ENCODE results near the gene PCDHGC5.
A peak's percentile ranks its signal among the peaks of the same experiment; 100 is the strongest.

PCDHGC5 gene

GRCh38 chr5:141488591-141489561 is at the start of gene PCDHGC5:
PCDHGC5 (plus strand) TSS chr5:141489081; CDS start chr5:141489241, 160 bp downstream.
- no peak within 1 kb of the TSS for H3K4me3 ChIP-seq (ENCODE audit: low read length)
- no peaks in the 10 kb centered on the region for H3K9me3 ChIP-seq (ENCODE audit: insufficient read depth, low read depth, low read length)
- H3K9ac ChIP-seq (ENCODE audit: low read depth, low read length) = no peak within 1 kb of the TSS
- no peak within 1 kb of the TSS for H3K27ac ChIP-seq (ENCODE audit: low read length)
- no peaks in the 10 kb centered on the region; the same call in 1 of the 2 replicates for H3K36me3 ChIP-seq (ENCODE audit: insufficient read depth, low read depth, low read length)
- H3K27me3 ChIP-seq (ENCODE audit: insufficient read depth, low read length) = peaks cover 23% of the 10 kb centered on the region
- H3K4me1 ChIP-seq (ENCODE audit: insufficient read depth, low read length) = peaks cover 9% of the 10 kb centered on the region

GRCh38 chr5:141439411-141440141 is 49.3 kb upstream of the PCDHGC5 start:
- Histone ChIP-seq H3K9ac (ENCODE audit: low read depth, low read length) (no peak overlapping the region), H3K27ac (ENCODE audit: low read length) (no peak overlapping the region), H3K9me3 (ENCODE audit: insufficient read depth, low read depth, low read length) (no peaks in the 10 kb centered on the region), H3K4me3 (ENCODE audit: low read length) (no peak overlapping the region), H3K27me3 (ENCODE audit: insufficient read depth, low read length) (no peaks in the 10 kb centered on the region), H3K4me1 (ENCODE audit: insufficient read depth, low read length) (no peaks in the 10 kb centered on the region), H3K36me3 (ENCODE audit: insufficient read depth, low read depth, low read length) (no peaks in the 10 kb centered on the region)

DNA sequence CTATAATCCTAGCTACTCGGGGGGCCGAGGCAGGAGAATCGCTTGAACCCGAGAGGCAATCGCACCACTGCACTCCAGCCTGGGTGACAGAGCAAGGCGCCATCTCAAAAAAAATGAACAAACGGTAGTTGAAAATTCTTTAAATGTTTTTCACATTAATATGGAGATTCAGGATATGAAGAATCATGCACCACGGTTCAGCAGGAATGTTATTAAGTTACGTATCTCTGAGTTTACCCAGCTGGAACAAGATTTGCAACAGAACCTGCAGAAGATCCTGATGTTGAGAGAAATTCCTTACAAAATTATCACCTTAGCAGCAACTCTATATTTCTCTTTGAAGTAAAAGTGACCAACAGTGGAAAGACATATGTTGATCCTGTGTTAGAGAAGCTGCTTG is 48.5 kb upstream of the PCDHGC5 start:
- Histone ChIP-seq H3K4me3 (ENCODE audit: low read length) (no peak overlapping the region), H3K9ac (ENCODE audit: low read depth, low read length) (no peak overlapping the region), H3K27ac (ENCODE audit: low read length) (no peak overlapping the region), H3K9me3 (ENCODE audit: insufficient read depth, low read depth, low read length) (no peaks in the 10 kb centered on the region; the same call in 1 of the 2 replicates), H3K36me3 (ENCODE audit: insufficient read depth, low read depth, low read length) (no peaks in the 10 kb centered on the region), H3K27me3 (ENCODE audit: insufficient read depth, low read length) (no peaks in the 10 kb centered on the region), H3K4me1 (ENCODE audit: insufficient read depth, low read length) (no peaks in the 10 kb centered on the region)

- Histone ChIP-seq H3K27ac (ENCODE audit: low read length) (no peak overlapping the region), H3K9me3 (ENCODE audit: insufficient read depth, low read depth, low read length) (no peaks in the 10 kb centered on the region; the same call in 1 of the 2 replicates), H3K4me3 (ENCODE audit: low read length) (no peak overlapping the region), H3K36me3 (ENCODE audit: insufficient read depth, low read depth, low read length) (no peaks in the 10 kb centered on the region), H3K27me3 (ENCODE audit: insufficient read depth, low read length) (no peaks in the 10 kb centered on the region), H3K4me1 (ENCODE audit: insufficient read depth, low read length) (no peaks in the 10 kb centered on the region), H3K9ac (ENCODE audit: low read depth, low read length) (no peak overlapping the region)
These were observed 47.2 kb upstream of the PCDHGC5 start for GRCh38 chr5:141441571-141442170.

DNA sequence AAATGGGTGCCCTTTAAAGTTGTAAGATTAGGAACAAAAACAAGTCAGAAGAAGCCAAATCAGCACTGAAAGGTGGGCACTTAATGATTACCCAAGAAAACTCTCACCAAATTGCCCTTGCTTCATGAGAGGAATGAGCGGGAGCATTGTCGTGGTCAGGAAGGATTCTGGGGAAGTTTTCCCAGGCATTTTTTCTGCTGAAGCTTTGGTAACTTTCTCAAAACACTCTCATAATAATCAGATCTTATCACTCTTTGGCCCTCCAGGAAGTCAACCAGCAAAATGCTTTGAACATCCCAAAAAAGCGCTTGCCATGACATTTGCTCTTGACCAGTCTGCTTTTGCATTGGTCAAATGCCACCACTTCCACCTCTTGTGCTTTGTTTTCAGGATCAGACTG is 23.5 kb upstream of the PCDHGC5 start:
- Histone ChIP-seq H3K9ac (ENCODE audit: low read depth, low read length) (no peak overlapping the region), H3K36me3 (ENCODE audit: insufficient read depth, low read depth, low read length) (no peaks in the 10 kb centered on the region), H3K27me3 (ENCODE audit: insufficient read depth, low read length) (no peaks in the 10 kb centered on the region), H3K27ac (ENCODE audit: low read length) (no peak overlapping the region), H3K4me1 (ENCODE audit: insufficient read depth, low read length) (no peaks in the 10 kb centered on the region), H3K4me3 (ENCODE audit: low read length) (no peak overlapping the region), H3K9me3 (ENCODE audit: insufficient read depth, low read depth, low read length) (no peaks in the 10 kb centered on the region)

GRCh38 chr5:141475625-141476131 is 13.2 kb upstream of the PCDHGC5 start, which contains the start of gene PCDHGC3:
PCDHGC3 (plus strand) TSS chr5:141475966; CDS start chr5:141476117, 151 bp downstream.
- H3K36me3 ChIP-seq (ENCODE audit: insufficient read depth, low read depth, low read length) = no peaks in the 10 kb centered on the region
- no peaks in the 10 kb centered on the region; the same call in 1 of the 2 replicates for H3K9me3 ChIP-seq (ENCODE audit: insufficient read depth, low read depth, low read length)
- peaks cover 34% of the 10 kb centered on the region for H3K27me3 ChIP-seq (ENCODE audit: insufficient read depth, low read length)
- H3K4me3 ChIP-seq (ENCODE audit: low read length) = peak within 1 kb of the TSS; percentile 92
- H3K9ac ChIP-seq (ENCODE audit: low read depth, low read length) = peak within 1 kb of the TSS; percentile 84
- H3K4me1 ChIP-seq (ENCODE audit: insufficient read depth, low read length) = no peaks in the 10 kb centered on the region; the same call in 1 of the 2 replicates
- no peak within 1 kb of the TSS for H3K27ac ChIP-seq (ENCODE audit: low read length)

DNA sequence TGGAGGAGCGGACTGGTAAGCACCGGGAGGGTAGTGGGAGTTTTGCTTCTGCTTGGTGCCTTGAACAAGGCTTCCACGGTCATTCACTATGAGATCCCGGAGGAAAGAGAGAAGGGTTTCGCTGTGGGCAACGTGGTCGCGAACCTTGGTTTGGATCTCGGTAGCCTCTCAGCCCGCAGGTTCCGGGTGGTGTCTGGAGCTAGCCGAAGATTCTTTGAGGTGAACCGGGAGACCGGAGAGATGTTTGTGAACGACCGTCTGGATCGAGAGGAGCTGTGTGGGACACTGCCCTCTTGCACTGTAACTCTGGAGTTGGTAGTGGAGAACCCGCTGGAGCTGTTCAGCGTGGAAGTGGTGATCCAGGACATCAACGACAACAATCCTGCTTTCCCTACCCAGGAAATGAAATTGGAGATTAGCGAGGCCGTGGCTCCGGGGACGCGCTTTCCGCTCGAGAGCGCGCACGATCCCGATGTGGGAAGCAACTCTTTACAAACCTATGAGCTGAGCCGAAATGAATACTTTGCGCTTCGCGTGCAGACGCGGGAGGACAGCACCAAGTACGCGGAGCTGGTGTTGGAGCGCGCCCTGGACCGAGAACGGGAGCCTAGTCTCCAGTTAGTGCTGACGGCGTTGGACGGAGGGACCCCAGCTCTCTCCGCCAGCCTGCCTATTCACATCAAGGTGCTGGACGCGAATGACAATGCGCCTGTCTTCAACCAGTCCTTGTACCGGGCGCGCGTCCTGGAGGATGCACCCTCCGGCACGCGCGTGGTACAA is 12.6 kb upstream of the PCDHGC5 start:
- peak overlapping the region; percentile 92 for H3K4me3 ChIP-seq (ENCODE audit: low read length)
- H3K27ac ChIP-seq (ENCODE audit: low read length) = no peak overlapping the region
- H3K36me3 ChIP-seq (ENCODE audit: insufficient read depth, low read depth, low read length) = no peaks in the 10 kb centered on the region
- H3K27me3 ChIP-seq (ENCODE audit: insufficient read depth, low read length) = peaks cover 34% of the 10 kb centered on the region
- H3K9ac ChIP-seq (ENCODE audit: low read depth, low read length) = peak overlapping the region; percentile 84; the same call in 1 of the 2 replicates
- no peaks in the 10 kb centered on the region; the same call in 1 of the 2 replicates for H3K9me3 ChIP-seq (ENCODE audit: insufficient read depth, low read depth, low read length)
- H3K4me1 ChIP-seq (ENCODE audit: insufficient read depth, low read length) = no peaks in the 10 kb centered on the region; the same call in 1 of the 2 replicates

- peaks cover 34% of the 10 kb centered on the region for H3K27me3 ChIP-seq (ENCODE audit: insufficient read depth, low read length)
- H3K4me1 ChIP-seq (ENCODE audit: insufficient read depth, low read length) = no peaks in the 10 kb centered on the region; the same call in 1 of the 2 replicates
- peak overlapping the region; percentile 92 for H3K4me3 ChIP-seq (ENCODE audit: low read length)
- H3K27ac ChIP-seq (ENCODE audit: low read length) = no peak overlapping the region
- H3K9ac ChIP-seq (ENCODE audit: low read depth, low read length) = no peak overlapping the region
- H3K9me3 ChIP-seq (ENCODE audit: insufficient read depth, low read depth, low read length) = no peaks in the 10 kb centered on the region; the same call in 1 of the 2 replicates
- H3K36me3 ChIP-seq (ENCODE audit: insufficient read depth, low read depth, low read length) = no peaks in the 10 kb centered on the region
These were observed 11.8 kb upstream of the PCDHGC5 start for GRCh38 chr5:141477044-141477575.

DNA sequence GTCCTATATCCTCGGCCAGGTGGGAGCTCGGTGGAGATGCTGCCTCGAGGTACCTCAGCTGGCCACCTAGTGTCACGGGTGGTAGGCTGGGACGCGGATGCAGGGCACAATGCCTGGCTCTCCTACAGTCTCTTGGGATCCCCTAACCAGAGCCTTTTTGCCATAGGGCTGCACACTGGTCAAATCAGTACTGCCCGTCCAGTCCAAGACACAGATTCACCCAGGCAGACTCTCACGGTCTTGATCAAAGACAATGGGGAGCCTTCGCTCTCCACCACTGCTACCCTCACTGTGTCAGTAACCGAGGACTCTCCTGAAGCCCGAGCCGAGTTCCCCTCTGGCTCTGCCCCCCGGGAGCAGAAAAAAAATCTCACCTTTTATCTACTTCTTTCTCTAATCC is 11.1 kb upstream of the PCDHGC5 start:
- H3K9me3 ChIP-seq (ENCODE audit: insufficient read depth, low read depth, low read length) = no peaks in the 10 kb centered on the region; the same call in 1 of the 2 replicates
- no peak overlapping the region for H3K27ac ChIP-seq (ENCODE audit: low read length)
- H3K4me3 ChIP-seq (ENCODE audit: low read length) = no peak overlapping the region
- H3K4me1 ChIP-seq (ENCODE audit: insufficient read depth, low read length) = no peaks in the 10 kb centered on the region; the same call in 1 of the 2 replicates
- no peaks in the 10 kb centered on the region for H3K36me3 ChIP-seq (ENCODE audit: insufficient read depth, low read depth, low read length)
- peaks cover 34% of the 10 kb centered on the region for H3K27me3 ChIP-seq (ENCODE audit: insufficient read depth, low read length)
- no peak overlapping the region for H3K9ac ChIP-seq (ENCODE audit: low read depth, low read length)

- Histone ChIP-seq H3K4me3 (ENCODE audit: low read length) (no peak overlapping the region), H3K9ac (ENCODE audit: low read depth, low read length) (no peak overlapping the region), H3K9me3 (ENCODE audit: insufficient read depth, low read depth, low read length) (no peaks in the 10 kb centered on the region; the same call in 1 of the 2 replicates), H3K4me1 (ENCODE audit: insufficient read depth, low read length) (peaks cover 5% of the 10 kb centered on the region; the same call in 1 of the 2 replicates), H3K27ac (ENCODE audit: low read length) (no peak overlapping the region), H3K27me3 (ENCODE audit: insufficient read depth, low read length) (peaks cover 34% of the 10 kb centered on the region), H3K36me3 (ENCODE audit: insufficient read depth, low read depth, low read length) (no peaks in the 10 kb centered on the region)
These were observed 10.4 kb upstream of the PCDHGC5 start for GRCh38 chr5:141478321-141478945.
